ENCODE measurements around the gene ZNF821.

GRCh38 chr16:71834291-71834690 is 49.7 kb downstream of the ZNF821 start:
- TF ChIP-seq, protein P1, sequence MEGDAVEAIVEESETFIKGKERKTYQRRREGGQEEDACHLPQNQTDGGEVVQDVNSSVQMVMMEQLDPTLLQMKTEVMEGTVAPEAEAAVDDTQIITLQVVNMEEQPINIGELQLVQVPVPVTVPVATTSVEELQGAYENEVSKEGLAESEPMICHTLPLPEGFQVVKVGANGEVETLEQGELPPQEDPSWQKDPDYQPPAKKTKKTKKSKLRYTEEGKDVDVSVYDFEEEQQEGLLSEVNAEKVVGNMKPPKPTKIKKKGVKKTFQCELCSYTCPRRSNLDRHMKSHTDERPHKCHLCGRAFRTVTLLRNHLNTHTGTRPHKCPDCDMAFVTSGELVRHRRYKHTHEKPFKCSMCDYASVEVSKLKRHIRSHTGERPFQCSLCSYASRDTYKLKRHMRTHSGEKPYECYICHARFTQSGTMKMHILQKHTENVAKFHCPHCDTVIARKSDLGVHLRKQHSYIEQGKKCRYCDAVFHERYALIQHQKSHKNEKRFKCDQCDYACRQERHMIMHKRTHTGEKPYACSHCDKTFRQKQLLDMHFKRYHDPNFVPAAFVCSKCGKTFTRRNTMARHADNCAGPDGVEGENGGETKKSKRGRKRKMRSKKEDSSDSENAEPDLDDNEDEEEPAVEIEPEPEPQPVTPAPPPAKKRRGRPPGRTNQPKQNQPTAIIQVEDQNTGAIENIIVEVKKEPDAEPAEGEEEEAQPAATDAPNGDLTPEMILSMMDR (conservative IDR thresholded peaks at IDR 0.05) = no peak
- TF ChIP-seq EZH2 (IDR thresholded peaks at IDR 0.05; ENCODE audit: low read depth) = no peak
